ENCODE results near the gene SNED1.

The SNED1 gene

DNA sequence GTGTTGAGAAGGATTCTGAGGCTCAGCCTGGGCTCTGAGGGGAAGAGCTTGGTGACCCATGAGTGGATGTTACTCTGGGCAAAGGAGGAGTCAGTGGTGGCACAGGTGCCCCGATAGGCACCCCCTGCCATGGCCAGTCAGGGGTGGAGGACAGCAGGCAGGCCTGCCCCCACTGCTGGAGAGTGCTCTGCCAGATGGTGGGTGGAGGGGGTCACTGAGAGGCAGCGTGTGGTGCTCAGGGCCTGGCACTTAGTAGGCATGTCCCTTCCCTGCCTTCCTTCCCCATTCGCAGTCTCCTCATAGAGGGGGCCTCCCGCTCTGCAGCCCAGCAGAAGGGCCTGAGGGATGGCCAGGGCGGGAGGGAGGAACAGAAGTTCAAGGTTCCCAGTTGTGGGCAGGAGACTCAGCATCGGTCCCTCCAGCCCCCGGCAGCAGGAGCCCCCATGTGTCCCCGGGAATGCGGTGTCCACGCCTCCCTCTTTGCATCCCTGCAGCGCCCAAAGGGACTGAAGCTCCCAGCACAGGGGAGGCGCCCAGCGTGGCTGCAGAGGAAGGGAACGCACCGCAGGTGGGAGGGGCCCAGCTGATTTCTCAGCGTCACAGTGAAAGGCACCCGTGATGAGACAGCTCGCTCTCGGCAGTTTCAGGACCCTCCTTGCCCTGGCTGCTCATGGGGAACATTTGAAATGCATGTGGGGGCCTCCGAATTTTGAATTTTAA is 5.7 kb upstream of the SNED1 start:
- no peak for DNase-seq

DNA sequence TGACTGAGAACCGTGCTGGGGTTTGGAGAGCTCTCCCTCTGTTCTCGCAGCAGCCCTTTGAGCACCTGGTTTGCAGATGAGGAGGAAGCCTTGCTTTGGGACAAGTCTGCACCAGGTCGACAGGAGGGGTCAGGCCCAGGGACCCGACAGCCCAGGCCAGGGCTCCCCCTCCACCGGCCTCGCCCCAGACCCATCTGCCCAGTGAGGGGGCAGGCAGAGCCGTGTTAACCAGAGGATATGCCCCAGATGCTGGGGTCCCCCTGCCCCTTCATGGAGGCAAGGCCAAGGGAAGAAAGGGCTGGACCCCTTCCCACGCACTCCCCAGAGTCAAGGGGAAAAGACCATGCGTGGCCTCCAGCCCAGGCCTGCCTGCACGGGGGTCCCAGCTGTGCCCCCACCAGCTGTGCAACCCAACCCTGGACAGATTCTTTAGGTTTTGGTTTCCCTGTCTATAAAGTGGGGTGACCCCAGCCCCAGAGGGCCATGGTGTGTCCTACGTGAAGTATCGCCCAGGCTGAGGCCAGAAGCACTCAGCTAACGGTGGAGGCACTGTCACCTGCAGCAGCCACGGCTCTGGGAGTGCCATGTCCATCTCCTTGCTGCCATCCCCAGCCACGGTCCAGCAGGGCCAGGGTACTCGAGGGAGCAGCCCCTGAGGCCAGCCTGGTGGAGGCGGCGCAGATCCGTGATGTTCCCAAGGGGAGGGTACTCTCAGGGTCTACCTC is 4.8 kb upstream of the SNED1 start:
- DNase-seq: no peak

DNA sequence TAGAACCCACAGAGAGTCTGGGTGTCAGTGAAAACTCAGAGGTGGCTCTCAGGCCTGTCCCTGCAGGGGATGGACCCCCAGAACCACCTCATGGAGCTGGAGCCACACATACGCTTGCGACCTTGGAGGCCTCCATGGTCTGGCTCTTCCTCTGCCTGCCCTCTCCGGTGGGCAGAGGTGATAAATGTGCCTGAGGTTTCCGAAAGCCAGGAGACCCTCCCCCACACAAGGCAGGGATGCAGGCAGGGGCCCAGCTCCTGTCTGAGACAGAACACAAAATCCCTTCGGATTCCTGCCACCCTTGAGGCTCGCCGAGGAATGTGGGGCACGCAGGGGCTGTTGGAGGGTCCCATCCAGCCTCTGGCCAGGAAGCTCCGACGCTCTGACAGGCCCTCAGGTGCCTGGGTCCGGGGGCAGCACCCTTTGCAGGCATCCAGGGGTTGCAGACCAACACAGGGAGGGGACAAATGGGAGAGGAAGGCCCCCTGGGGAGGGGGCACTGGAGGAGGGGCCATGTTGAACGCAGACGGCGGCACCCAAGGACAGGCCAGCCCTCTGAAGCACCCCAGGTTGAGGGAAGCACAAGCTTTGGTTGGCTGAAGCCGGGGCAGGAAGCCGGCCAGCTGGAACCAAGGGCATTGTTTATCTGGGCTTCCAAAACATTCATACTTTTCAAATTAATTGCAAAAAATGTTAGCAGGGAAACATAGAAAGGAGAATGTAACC is 4.1 kb upstream of the SNED1 start:
- DNase-seq: no peak

DNA sequence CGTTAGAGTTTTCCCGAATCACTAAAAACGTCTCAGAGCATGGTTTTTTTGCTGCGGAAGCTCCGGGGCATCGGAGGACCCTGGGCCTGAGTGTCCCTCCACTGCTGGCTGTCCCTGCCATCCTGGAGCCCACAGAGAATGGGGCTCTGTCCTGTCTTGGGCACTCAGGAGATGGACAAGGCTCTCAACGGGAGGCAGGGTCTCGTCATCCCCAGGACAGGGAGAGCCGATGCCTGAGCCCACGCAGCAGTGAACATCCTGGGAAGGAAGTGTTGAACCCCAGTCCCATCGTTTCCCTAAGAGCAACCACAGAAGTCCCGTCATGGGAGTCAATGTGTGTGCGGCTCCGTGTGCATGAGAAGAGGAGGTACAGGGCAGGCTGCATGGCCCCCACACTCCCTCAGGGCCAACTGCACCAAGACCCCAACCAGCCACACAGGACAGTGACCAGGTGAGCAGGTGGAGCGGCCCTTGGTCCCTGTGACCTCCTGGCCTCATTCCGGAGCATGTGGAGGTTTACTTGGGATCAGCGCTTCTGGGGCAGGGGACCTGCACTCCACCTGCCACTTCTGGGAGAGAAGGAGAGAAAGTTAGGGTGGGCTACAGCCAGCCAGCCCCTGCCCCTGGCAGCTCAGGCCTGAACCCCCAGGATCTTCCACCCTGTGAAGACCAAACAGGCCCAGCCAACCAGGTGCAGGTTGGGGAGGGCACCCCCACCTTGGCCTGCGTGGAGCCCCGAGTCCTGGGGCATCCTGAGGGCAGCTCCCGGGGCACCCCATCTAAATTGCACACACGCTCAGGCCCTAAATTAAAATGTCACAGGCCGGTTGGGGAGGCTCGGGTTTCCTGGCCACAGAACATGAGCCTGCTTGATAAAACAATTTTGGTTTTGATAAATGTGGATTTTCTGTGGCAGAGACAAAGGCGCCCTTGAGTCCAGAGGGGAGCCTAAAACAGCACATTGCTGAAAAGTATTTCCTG is 3.1 kb upstream of the SNED1 start:
- DNase-seq: no peak

DNA sequence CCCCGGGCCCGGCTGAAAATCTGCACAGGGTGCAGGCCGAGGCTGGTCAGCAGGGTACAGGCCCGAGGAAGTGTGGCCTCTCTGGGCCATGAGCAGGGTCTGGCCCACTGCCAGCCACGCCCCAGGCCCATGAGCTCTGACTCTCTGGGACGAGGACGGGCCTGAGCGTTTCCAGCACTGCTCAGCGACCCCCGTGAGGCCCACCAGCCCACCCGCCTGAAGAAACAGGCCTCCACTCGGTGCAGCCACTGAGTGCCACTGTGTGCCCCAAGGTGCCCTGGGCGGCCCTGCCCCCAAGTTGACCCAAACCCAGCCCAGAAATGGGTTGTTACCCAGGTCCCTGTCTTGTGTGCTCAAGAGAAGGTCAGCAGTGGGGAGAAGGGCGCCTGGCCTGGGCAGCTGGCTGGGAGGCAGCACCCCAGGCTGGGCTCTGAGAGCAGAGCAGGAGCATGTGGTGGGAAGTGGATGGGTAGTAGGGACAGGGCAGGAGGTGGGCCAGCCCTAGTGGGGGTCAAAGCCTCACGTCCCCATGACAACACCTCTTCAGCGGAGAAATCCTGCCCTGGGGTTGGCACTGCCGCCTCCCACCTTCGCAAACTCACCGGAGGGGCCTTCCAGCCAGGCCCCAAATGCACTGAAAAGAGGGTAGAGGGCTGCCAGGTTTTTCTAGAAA is 2.1 kb upstream of the SNED1 start:
- no peak for DNase-seq

DNA sequence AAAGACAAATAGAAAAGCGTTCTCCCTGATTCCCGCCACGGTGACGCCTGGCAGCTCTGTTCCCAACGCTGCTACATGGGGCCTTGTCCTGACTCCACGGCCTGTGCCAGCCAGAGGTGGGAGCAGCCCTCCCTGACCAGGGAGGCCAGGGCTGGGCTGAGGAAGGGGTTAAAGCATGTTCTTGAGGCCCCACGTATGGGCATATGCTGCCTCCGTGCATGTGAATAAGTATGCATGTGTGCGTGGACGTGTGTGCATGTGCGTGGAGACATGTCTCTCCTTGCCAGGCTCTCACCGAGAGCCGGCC is 1.6 kb upstream of the SNED1 start:
- no peak for DNase-seq

DNA sequence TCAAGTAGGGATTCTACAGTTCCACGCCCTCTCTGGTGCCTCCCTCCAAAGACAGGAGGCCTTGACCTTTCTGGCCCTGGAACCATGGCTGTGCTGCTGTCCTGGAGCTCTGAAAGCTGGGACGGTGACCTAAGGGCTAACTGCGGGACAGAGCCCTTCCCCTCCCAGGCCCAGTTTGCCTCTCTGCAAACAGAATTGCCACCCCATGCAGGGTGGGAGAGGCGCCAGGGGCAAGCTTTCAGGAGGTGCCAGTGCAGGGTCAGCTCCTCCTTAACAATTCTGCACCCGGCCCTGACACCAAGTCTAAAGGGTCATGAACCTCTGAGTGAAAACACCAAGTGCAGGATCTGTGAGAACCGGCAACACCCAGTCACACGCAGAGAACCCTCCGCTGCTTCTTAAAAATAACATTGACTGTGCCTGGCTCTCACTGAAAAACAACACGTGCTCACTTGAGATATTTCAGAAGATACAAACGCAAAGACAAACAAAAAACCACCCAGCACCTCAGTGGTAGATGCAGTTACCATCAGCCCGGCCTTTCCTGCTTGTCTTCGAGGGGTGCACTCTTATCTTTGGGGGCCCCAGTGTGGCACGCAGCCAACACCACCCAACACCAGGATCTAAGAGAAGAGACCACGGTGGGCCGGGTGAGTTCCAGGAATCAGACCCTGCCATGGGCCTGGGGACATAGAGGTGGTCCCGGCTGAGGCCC is 1.1 kb upstream of the SNED1 start:
- no peak for DNase-seq

DNA sequence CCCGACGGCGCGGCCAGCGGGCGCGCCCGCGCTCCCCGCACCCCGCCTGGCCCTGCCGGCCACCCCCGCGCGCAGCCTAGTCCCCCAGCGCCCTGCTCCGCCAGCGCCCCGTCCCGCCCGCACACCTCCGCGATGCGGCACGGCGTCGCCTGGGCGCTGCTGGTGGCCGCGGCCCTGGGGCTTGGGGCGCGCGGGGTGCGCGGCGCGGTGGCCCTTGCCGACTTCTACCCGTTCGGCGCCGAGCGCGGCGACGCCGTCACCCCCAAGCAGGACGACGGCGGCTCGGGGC is 232 bp downstream of the SNED1 start:
- no peak for DNase-seq

DNA sequence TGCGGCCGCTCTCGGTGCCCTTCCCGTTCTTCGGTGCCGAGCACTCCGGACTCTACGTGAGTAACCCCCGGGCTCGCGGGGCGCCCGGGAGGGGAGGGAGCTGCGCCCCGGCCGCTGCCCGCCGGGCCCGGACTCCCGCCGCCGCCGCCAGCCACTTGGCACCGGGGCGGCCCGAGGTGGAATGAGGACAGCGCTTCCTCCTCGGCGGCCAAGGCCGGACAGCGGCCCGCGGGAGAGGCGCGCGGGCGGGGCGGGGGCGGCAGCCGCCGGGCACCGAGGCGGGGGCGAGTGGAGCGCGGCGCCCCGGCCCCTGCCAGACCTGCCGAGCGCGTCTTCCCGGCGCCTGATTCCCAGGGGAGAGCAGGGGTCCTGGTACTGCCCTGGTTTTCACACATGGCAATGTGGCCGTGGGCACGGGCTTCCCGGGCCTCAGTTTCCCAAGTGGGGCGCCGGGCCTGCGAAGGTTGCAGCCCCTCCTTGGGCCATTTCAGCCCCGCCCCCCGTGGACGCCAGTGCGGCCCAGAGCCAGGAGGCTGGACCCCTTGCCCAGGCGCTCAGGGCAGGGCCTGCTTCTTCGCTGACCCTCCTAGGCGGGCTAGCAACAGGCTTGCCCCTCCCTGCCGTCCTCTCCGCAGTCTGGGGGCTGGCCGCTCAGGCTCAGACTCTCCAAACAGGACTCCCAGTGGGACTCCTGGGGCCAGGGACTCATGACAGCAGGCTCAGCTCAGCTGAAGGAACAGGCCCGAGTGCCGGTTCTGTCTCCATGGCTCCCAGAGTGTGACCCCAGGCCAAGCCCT is 775 bp downstream of the SNED1 start:
- DNase-seq: no peak

DNA sequence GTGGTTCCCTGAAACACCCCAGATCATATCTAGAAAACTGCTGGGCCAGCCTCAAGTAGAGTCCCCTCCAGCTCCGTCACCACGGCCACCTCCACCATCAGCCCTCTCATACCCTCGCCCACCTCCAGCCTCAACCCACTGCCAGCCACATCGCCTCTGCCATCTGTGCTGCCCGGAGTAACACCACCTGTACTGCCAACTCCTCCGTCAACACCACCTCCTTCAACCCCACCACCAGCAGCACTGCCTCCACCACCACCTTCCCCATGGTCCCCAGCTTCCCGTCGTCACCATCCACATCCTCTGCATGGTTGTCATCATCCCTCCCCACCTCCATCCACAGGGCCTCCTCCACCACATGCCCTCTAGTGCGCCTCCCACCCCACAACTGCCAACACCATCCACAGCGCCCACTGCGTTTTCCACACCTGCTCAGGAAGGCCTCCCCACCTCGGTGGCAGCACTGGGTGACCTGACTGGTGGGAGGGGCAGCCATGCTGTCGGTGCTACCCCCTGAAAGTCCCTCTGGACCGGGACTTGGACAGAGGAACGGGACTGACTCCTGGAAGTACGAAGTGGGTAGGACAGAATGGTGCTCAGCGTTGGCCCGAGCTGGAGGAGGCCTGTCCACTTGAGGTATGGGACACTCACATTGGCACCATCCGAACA is 1.6 kb downstream of the SNED1 start:
- no peak for DNase-seq

DNA sequence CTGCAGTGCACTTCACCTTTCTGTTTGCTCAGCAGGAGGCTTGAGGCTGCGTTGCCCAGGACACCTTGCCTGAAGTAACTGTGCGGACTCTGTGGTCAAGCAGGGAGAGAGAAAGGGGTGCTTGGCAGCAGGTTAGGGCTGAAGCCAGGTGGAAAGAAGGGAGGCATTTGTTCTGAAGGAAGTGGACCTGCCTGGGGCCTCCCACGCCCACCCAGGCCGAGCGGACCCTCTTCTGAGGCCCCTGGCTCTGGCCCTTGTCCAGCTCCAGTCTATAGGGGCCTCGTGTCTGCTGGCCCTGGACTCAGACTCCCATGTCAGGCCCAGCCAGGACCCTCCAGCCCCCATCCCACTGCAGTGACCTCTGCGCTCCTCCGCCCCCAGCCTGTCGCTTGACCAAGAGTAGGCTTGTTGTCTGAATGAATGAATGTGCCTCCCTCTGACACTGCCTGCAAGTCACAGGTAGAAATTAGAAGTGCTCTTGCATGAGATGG is 2.5 kb downstream of the SNED1 start:
- no peak for DNase-seq

DNA sequence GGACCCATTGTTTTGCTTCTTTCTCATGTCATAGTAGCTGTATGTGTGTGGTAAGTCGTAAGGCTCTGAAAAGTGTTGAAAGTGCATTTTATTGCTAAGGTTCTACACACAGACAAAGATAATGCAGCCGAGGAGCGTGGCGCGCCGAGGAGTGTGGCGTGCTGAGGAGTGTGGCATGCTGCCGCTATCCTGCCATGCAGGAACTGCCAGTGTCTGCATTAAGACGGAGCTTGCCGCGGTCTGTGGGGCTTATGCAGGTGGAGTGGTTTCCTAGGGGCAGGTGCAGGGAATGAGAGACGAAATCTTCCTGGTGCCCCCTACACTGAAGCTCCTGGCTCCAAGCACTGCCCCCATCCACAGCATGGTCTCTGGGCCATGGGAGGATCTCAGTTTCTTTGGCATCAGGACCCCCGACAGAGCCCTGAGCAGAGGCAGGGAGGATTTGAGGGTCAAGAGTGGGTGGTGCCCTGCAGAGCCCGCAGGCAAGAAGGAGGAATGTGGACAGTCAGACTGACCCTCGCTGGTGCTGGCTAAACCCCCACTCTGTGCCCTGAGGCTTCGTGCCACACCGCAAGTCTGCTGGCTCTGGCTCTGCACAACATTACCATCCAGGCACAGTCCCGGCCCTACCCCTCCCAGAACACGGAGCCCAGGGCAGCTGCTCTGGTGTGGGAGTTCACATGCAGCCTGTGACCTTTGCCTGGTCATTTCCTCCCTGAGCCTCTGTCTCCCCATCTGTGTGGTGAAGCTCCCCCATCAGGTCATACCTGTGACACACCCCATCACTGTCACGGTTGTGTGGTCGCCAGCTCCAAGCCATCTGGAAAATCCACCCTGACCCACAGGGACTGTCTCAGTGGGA is 3.2 kb downstream of the SNED1 start:
- DNase-seq: no peak

DNA sequence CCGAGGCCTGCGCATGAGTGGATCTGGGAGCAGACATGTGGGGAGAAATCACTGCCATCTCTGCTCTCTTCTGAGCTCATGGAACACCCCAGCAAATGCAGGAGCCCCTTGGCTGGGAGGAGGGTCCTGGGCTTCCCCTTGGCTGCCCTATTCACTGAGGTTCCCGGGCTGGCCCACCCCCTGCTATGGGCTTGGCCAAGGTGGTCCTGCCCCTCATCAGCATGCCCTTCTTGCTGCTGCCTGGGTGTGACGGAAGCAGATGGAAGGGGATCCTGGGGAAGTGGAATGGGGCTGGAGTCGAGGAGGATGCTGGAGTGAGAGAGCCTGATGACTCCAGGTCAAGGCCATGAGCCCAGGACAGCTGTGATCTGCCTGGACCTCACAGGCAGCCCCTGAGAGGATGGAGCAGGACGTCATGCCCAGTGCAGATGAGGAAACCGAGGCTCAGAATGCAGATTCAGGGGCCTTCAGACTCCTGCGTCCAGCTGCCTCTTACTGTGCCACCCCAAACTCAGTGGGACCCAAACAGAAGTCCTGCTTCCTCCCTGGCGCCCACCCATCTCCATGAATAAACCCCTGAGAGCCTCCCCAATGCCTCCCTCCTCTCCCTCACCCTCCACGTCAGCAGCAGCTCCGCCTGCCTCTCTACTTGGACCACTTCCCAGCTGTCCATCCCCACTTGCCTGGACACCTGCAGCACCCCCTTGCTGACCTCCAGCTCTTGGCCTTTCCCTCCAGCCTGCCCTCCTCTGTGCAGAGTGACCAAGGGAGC is 4.0 kb downstream of the SNED1 start:
- DNase-seq: no peak

DNA sequence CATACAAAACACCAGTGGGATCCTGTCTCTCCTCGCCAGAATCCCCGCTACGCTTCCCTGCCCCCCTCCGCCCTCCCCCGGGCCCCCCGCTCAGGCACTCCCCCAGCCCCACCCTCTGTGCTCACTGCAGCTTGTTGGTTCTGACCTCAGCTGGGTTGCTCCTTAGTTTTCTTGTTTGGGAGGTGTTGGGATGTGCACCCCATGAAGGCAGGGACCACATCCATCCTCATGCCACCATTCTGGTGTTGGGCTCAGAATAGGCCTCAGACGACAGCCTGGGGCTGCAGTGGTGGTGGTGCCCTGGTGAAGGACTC is 4.6 kb downstream of the SNED1 start:
- DNase-seq: no peak

DNA sequence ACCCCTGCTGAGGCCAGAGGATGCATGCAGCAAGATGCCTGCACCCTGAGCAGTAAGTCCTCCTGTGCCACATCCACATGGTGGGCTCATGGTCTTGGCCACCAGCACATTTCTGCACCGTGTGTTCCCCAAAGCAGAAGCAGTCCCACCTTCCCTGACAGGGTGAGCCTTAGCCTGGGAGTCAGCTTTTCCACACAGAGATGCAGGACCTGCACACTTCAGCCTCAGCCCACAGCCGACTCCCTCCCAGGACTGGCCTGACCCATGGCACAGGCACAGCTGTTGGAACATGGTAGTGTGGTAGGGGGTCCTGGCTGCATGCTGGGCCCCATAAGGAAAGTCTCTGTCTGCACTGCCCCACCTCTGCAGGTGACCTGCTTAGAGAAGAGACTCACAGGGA is 5.0 kb downstream of the SNED1 start:
- no peak for DNase-seq

DNA sequence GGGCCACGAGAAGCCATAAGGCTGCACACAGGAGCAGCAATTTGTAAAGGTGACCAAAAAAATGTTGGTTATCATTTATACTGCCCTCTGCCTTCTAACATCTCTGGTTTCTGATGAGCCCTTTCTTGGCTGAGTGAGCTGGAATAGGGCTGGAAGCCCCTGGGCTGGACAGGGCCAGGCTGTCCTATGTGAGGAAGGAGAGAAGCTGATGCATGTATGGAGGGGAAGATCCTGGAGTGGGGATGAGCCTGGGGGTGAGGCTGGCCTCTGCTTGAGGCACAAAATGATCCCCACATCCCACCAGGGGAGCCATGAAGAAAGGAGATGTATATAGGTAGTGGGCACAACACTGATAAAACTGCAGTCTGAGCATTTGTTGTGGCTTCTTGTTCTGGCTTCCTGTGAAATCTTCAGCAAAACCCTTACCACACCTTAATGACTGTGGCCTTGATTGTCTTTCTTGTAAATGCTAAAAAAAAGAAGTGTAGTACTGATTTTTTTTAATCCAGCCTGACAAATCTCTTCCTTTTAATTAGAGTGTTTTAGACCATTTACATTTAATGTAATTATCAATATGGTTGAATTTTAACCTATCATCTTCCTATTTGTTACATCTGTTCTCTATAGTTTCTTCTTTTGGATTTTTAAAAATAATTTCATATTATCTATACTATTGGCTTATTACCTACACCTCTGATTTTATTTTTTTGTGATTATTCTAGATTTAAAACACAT is 5.6 kb downstream of the SNED1 start:
- DNase-seq: no peak

DNA sequence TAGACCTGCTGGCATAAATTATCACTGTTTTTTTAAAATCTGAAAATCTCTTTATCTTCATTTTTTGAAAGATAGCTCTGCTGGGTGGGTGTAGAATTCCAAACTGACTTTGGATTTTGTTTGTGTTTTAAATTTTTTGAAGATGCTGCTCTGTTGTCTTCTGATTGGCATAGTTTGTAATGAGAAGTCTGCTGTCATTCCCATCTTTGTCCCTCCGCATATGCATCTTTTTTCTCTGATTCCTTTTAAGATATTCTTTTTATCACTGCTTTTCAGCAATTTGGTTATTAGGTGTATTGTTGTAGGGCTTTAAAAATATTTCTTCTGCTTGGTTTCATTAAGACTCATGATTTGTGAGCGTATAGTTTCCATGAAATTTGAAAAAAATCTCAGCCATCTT is 7.2 kb downstream of the SNED1 start:
- DNase-seq: no peak

DNA sequence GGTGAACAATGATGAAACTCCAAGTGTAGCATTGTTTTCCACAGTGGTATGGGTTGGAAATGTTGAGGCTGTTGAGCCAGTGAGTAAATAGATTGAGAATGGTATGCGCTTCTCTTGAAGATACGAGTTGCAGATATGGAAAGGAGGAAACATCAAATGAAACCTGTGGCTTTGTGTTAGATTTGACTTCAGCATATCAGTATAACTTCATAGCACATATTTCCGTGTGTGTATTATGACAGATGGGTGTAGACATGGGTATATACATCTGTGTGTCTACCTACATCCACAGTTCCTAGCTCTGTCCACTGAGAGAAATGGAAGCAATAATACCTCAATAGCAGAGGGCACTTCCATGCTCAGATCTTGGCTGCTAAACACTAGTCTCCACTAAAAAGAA is 8.0 kb downstream of the SNED1 start:
- no peak for DNase-seq
